ENCODE data around the gene CTAGE15.
A peak's percentile ranks its signal among the peaks of the same experiment; 100 is the strongest.
"Not testable (repeated sequence)": the region's sequence is repeated elsewhere in the genome, so short reads cannot be mapped to it uniquely, and the experiment has no call there.

The CTAGE15 gene

DNA sequence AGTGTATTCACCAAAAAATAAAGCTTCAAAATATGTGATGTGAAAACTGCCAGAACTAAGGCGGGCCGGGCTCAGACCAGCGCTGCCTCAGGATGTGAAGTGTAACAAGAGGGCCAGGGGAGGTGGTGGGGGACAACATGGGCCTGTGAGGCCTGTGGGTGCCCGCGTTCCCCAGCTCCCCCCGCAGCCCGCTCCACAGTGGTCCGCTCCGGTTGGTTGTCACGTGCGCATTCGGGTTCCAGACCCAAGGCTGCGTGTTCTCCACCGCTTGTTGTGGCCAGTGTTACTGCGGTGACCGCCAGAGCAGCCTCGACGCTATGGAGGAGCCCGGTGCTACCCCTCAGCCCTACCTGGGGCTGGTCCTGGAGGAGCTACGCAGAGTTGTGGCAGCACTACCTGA, at the start of gene CTAGE15:
Gene CTAGE15, plus strand, starts transcription at position 301 of the 400 bp plus-strand sequence. Its CDS starts 17 bp downstream, at position 318.
- DNase-seq: not testable (repeated sequence)

GRCh38 chr7:143522309-143522916, 49.2 kb upstream of the CTAGE15 start:
- DNase-seq: not testable (repeated sequence)

- not testable (repeated sequence) for DNase-seq
These were observed 40.3 kb upstream of the CTAGE15 start for GRCh38 chr7:143531169-143531926.

DNA sequence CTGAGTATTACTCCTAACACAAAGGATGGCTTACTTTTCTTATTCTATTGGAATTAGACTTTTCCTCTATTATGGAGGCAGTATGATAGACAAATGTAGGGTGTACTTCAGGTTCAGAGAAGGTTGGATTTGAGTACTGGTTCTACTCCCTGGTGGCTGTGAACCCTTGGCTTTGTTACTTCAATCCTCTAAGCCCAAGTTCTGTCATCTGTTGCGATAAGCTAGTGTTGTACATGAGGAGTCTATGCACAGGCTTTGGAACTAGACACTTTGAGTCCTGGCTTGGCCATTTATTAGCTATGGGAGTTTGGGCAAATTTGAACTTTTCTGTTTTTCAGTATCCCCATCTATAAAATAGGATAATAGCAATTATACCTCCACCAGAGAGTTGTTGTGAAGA, 39.7 kb upstream of the CTAGE15 start:
- DNase-seq: not testable (repeated sequence)

DNA sequence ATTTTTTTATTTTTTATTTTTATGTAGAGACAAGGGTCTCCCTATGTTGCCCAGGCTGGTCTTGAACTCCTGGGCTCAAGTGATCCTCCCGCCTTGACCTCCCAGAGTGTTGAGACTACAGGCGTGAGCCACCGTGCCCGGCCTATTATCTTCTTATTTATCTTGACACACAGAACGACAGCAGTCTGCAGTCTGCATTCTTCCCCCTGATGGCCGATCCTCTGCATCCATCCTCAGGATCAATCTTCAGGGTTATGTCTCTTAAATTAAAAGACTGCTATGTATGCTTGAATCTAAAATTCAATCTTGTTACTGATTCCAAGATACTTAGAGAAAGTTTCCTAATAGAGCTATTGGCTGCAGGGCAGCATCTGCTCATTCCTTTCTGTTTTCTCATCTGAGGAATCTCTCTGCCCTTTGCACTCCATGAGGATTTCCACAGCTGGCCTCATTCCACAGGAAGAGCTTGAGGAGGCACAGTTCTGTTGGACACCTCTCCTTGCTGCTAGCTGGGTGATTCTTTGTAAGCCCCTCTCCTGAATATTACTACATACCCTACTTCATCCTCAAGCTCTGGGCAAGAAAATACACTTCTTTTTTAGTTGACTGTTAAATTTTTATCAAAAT, 38.3 kb upstream of the CTAGE15 start:
- not testable (repeated sequence) for DNase-seq

DNA sequence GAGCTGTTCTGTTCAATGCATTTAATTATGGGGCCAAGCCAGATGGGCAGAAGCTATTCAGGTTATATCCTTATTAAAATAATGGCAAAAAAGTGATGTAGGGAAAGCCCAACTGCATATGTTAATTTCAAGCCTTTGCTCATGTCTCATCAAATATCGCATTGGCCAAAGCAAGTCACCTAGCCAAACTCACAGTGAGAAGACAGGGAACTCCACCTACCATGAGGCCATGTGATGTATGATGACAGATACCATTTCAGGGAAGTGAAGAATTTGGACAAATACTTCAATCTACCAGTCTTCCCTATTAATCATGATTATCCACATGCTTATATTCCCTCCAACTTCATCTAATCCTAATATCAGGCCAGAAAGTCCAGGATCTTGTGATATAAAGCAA, 35.2 kb upstream of the CTAGE15 start:
- DNase-seq: not testable (repeated sequence)

- DNase-seq: not testable (repeated sequence)
These were observed 28.1 kb upstream of the CTAGE15 start for GRCh38 chr7:143543288-143544038.

DNA sequence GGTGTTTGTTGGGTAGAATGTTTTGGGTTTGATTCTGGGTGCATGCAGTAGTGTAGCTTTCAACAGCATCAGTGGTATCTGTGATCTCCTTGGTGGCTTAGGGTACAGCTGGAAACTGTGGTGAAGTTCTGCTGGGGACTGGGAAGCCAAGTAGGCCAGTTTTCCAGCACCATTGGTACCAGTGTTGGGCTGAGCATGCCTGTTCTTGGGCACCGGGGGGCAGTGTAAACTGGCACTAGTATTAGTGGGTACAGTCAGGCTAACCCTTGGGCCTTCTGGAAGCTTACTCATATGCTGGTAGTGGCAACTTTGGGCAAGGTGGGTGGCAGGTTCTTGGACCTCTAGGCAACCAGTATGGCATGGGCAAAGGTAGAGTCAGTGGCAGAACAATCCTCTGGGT, 15.6 kb upstream of the CTAGE15 start:
- not testable (repeated sequence) for DNase-seq

DNA sequence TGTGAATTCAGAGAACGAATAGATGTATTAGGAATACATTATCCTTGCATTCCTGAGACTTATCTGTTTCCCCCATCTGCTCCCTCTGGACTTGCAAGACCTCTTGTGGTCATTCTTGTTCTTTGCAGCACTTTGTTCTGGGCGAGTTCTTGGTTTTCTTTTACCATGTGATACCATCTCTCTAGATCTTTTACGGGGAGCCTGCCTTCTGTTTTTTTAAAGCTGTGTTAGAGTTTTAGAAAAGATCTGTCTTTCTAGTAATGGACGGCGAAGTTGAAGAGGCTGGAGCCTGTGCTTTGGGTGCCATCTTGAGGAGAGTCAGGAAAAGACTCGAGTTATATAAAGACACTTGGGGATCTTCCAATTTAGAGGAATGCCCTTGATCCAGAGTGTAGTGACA, 8.3 kb upstream of the CTAGE15 start:
- not testable (repeated sequence) for DNase-seq

DNA sequence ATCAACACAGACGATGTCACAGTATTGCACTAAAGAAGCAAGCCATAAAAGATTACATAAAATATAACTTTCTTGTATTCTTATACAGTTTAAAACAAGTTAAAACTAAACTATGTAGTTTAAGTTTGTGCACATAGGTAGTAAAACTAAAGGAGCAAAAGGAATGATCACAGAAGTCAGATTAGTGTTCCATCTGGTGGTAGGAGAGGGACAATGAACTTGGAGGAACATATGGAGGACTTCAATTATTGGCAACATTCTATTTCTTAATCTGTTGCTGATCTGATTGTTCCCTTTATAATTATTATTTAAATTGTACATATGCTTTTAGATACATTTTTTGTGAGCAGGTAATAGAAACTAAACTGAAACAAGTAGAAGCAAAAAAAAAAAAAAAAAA, 5.6 kb upstream of the CTAGE15 start:
- not testable (repeated sequence) for DNase-seq

- not testable (repeated sequence) for DNase-seq
These were observed 16.6 kb downstream of the CTAGE15 start for GRCh38 chr7:143588183-143588582.

- DNase-seq: not testable (repeated sequence)
These were observed 18.3 kb downstream of the CTAGE15 start for GRCh38 chr7:143589897-143590296.

DNA sequence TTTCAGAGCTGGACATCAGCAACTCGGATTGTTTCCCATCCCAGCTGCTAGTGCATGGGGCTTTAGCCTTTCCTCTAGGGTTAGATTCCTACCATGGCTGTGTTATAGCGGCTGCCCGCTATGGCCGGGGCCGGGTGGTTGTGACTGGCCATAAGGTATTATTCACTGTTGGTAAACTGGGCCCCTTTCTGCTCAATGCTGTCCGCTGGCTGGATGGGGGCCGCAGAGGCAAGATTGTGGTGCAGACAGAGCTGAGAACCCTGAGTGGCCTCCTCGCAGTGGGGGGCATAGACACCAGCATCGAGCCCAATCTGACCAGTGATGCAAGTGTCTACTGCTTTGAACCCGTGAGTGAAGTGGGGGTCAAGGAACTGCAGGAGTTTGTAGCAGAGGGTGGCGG, 26.5 kb downstream of the CTAGE15 start:
- not testable (repeated sequence) for DNase-seq

DNA sequence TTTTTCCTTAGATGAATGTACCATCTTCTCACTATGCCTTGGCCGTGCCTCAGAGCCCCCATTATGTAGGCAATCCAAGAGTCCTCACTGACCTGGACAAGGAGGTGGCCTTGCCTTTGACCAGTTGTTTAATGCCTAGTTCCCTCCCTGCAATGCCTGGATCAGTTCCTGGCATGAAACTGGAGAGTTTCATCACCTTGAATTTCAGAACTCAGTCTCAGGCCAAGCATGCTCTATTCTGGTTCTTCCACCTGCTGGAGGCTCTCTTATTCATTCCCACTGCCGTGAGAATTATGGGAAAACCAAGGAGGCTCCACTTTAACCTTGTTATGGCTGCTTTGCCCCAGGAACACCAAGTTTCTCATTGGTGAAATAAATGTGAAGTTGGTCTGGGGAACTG, 31.9 kb downstream of the CTAGE15 start:
- DNase-seq: not testable (repeated sequence)

GRCh38 chr7:143606088-143606487, 34.5 kb downstream of the CTAGE15 start:
- DNase-seq: not testable (repeated sequence)

GRCh38 chr7:143615545-143615944, 43.9 kb downstream of the CTAGE15 start:
- peak; percentile 0 for DNase-seq

- DNase-seq: not testable (repeated sequence)
These were observed 45.6 kb downstream of the CTAGE15 start for GRCh38 chr7:143617204-143617603.

- DNase-seq: not testable (repeated sequence)
These were observed 48.5 kb downstream of the CTAGE15 start for GRCh38 chr7:143620058-143620457.

DNA sequence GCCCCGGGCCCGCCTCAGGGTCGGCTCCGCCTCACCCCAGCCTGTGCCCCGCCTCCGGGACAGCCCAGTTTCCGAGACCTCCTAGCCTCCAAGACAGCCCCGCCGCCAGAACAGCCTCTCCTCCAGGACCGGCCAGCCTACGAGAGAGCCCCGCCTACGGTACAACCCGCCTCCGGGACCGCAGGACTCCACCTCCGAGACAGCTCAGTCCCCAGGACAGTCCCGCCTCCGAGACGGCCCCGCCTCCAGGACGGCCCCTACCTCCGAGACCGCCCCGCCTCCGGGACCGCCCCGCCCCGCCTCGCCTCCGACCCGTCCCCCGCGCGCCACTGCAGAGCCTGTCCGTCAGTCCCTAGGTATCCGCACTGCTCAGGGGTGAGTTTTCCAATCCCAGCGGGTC, 49.0 kb downstream of the CTAGE15 start, which contains the start of gene TCAF2:
Gene TCAF2, plus strand, starts transcription at position 329 of the 400 bp plus-strand sequence.
- not testable (repeated sequence) for DNase-seq

DNA sequence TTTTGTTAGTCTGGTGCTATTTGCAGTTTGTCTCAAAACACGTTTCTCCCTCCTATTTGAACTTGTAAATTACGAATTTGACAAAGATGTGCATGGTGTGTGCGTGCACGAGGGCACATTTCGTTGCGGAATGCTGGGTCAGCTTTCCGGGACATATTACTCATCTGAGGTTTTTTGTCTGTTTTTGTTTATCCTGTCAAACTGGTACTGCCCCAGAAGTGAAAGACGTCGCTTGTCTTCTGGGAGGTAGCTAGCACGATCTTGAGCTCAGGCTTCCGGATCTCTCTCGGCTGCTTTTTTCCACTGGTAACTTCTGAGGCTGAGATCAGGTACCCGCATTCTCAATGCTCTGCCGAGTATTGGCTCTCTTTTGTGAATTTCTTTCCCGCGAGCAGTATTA, 49.6 kb downstream of the CTAGE15 start:
- DNase-seq: not testable (repeated sequence)

- DNase-seq: not testable (repeated sequence)
These were observed 50.5 kb downstream of the CTAGE15 start for GRCh38 chr7:143622130-143622529.
